PC-9 (cell line): ENCODE data around the gene PDE4C. TPM values are rescaled to one million over a fixed set of nuclear protein-coding genes. Genes with fewer than 3 reads are reported as not detected.

ENCODE experiments used
- BruUV-seq: library from RNA; stranded (reverse); fragments of 400-500 nt; replicated peaks from 2 replicates; lab custom pipeline; 2021; lab: Mats Ljungman, UMichigan
- CTCF ChIA-PET: fragments of 300-600 bp; sonication (Branson Sonifier 250); formaldehyde crosslinking; loops from one replicate; lab custom pipeline; 2022; ENCODE audit warnings: antibody characterized with exemption; lab: Charles Lee
- POLR2A ChIA-PET: fragments of 300-600 bp; sonication (Branson Sonifier 250); formaldehyde crosslinking; loops from one replicate; lab custom pipeline; 2022; ENCODE audit warnings: antibody characterized with exemption; ENCODE audit not compliant: unreplicated experiment; lab: Charles Lee
- DNase-seq, 2 experiments: peaks; one replicate each; pipeline versions ENCODE4 v3.0.0 to v3.0.0-alpha.2; 2015 to 2022; ENCODE audit warnings: mixed read lengths in 1 of 2
- H2AFZ ChIP-seq: fragments of 200-600 bp; sonication (generic); 2 replicates; pipeline ENCODE4 v1.8.1; 2017; ENCODE audit warnings: antibody characterized with exemption
- H3F3A ChIP-seq: fragments of 200-600 bp; sonication (generic); 2 replicates; pipeline ENCODE4 v1.8.1; 2017; ENCODE audit warnings: antibody characterized with exemption, mild to moderate bottlenecking, low read depth; ENCODE audit not compliant: insufficient read depth
- H3K27ac ChIP-seq: fragments of 200-600 bp; sonication (generic); 2 replicates; pipeline ENCODE4 v1.6.1; 2016; ENCODE audit warnings: mixed run types
- H3K27me3 ChIP-seq: fragments of 200-600 bp; sonication (generic); 2 replicates; pipeline ENCODE4 v1.6.1; 2016; ENCODE audit warnings: low read depth, mixed run types; ENCODE audit not compliant: insufficient read depth
- H3K36me3 ChIP-seq: fragments of 200-600 bp; sonication (generic); 2 replicates; pipeline ENCODE4 v1.6.1; 2016; ENCODE audit warnings: low read depth, mixed run types
- H3K4me1 ChIP-seq: fragments of 200-600 bp; sonication (generic); replicated peaks from 2 replicates; pipeline ENCODE4 v1.6.1; 2016; ENCODE audit warnings: mixed run types; ENCODE audit not compliant: insufficient read depth
- H3K4me2 ChIP-seq: fragments of 200-600 bp; sonication (generic); 2 replicates; pipeline ENCODE4 v1.6.1; 2017; ENCODE audit warnings: mixed run types
- H3K4me3 ChIP-seq: fragments of 200-600 bp; sonication (generic); 2 replicates; pipeline ENCODE4 v1.6.1; 2016; ENCODE audit warnings: mixed run types
- H3K79me2 ChIP-seq: fragments of 200-600 bp; sonication (generic); 2 replicates; pipeline ENCODE4 v1.6.1; 2017; ENCODE audit warnings: low read depth, mixed run types
- H3K9me2 ChIP-seq: fragments of 200-600 bp; sonication (generic); 2 replicates; pipeline ENCODE4 v1.8.1; 2017; ENCODE audit warnings: mild to moderate bottlenecking; ENCODE audit not compliant: insufficient read depth
- H3K9me3 ChIP-seq: fragments of 200-600 bp; sonication (generic); 2 replicates; pipeline ENCODE4 v1.8.1; 2016; ENCODE audit warnings: low read depth; ENCODE audit not compliant: insufficient read depth
- H4K20me1 ChIP-seq: fragments of 200-600 bp; sonication (generic); 2 replicates; pipeline ENCODE4 v1.8.1; 2017; ENCODE audit not compliant: insufficient read depth
- EZH2 ChIP-seq: fragments of 200-600 bp; sonication (generic); IDR thresholded peaks from 2 replicates; pipeline ENCODE4 v1.8.0; 2017; ENCODE audit warnings: antibody characterized with exemption, low read depth
- intact Hi-C: fragments of 100-400 bp; cut with micrococcal nuclease; formaldehyde crosslinking; loops from one replicate; pipeline ENCODE4 v1.10.0; 2022; ENCODE audit not compliant: unreplicated experiment
- total RNA-seq: library from RNA; stranded (reverse); gene quantifications from 2 replicates; pipeline ENCODE4 v1.2.3, GENCODE V29; 2021
- TF ChIP-seq, protein P1 (sequence below): fragments of 200-600 bp; sonication (generic); conservative IDR thresholded peaks from 2 replicates; pipeline ENCODE4 v1.6.1; 2017; ENCODE audit warnings: mixed run types, antibody characterized with exemption, mild to moderate bottlenecking, moderate library complexity

PDE4C gene
- total RNA-seq, 1 experiment from 2014 or later, result 2.2 TPM

- Histone ChIP-seq H3K36me3 (no peaks in the 10 kb centered on the region), H3K4me1 (peaks cover 39% of the 10 kb centered on the region), H3K79me2 (no peaks in the 10 kb centered on the region), H3K27ac (no peak overlapping the region), H3F3A (peaks cover 43% of the 10 kb centered on the region), H4K20me1 (no peaks in the 10 kb centered on the region), H3K9me3 (no peaks in the 10 kb centered on the region), H3K4me2 (no peak overlapping the region), H3K27me3 (no peaks in the 10 kb centered on the region), H3K4me3 (no peak overlapping the region), H3K9me2 (no peaks in the 10 kb centered on the region), H2AFZ (no peak overlapping the region)
- intact Hi-C loops, result loop anchor here (1.0 to 10.0 kb wide), 4 partner anchors 44 to 162 kb away; partner anchors contain the start of genes MPV17L2 and SSBP4
- ChIA-PET POLR2A (no interaction called here), CTCF (interaction anchor here (0.5 to 1.6 kb wide), 9 partner anchors 12 to 453 kb away, joined by 3 to 11 read pairs (median 4); partner anchors contain the start of gene IFI30)
- no peak for DNase-seq
- TF ChIP-seq, protein P1, sequence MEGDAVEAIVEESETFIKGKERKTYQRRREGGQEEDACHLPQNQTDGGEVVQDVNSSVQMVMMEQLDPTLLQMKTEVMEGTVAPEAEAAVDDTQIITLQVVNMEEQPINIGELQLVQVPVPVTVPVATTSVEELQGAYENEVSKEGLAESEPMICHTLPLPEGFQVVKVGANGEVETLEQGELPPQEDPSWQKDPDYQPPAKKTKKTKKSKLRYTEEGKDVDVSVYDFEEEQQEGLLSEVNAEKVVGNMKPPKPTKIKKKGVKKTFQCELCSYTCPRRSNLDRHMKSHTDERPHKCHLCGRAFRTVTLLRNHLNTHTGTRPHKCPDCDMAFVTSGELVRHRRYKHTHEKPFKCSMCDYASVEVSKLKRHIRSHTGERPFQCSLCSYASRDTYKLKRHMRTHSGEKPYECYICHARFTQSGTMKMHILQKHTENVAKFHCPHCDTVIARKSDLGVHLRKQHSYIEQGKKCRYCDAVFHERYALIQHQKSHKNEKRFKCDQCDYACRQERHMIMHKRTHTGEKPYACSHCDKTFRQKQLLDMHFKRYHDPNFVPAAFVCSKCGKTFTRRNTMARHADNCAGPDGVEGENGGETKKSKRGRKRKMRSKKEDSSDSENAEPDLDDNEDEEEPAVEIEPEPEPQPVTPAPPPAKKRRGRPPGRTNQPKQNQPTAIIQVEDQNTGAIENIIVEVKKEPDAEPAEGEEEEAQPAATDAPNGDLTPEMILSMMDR, result no peak
- no peak for TF ChIP-seq EZH2
- no TSS peak for BruUV-seq
Measured at GRCh38 chr19:18252370-18252717, 26.1 kb upstream of the PDE4C start.

- no peaks in the 10 kb centered on the region for H3K9me2 ChIP-seq
- H3K79me2 ChIP-seq, result no peaks in the 10 kb centered on the region
- peaks cover 39% of the 10 kb centered on the region for H3K4me1 ChIP-seq
- no peaks in the 10 kb centered on the region for H4K20me1 ChIP-seq
- H3F3A ChIP-seq, result peaks cover 43% of the 10 kb centered on the region
- H2AFZ ChIP-seq, result no peak overlapping the region
- ChIA-PET CTCF (interaction anchor here (0.6 to 1.3 kb wide), 4 partner anchors 43 to 454 kb away, joined by 3 to 10 read pairs (median 6); no protein-coding TSS in a partner anchor), POLR2A (interaction anchor here (0.7 kb wide), 1 partner anchor 200 kb away, joined by 3 read pairs; no protein-coding TSS in a partner anchor)
- H3K36me3 ChIP-seq, result no peaks in the 10 kb centered on the region
- H3K27ac ChIP-seq, result no peak overlapping the region
- no peaks in the 10 kb centered on the region for H3K27me3 ChIP-seq
- BruUV-seq, result no TSS peak
- peak; percentile 64 to 70 for DNase-seq
- no peak overlapping the region for H3K4me2 ChIP-seq
- intact Hi-C loops, result loop anchor here (1.0 to 10.0 kb wide), 5 partner anchors 43 to 244 kb away; partner anchors contain the start of genes MPV17L2 and SSBP4
- no peak for TF ChIP-seq EZH2
- TF ChIP-seq, protein P1, result peak; percentile 100
- H3K9me3 ChIP-seq, result no peaks in the 10 kb centered on the region
- no peak overlapping the region for H3K4me3 ChIP-seq
Measured at GRCh38 chr19:18251587-18252369, 25.5 kb upstream of the PDE4C start.

GRCh38 chr19:18249834-18250233, 23.6 kb upstream of the PDE4C start:
- Histone ChIP-seq H3K36me3 (no peaks in the 10 kb centered on the region), H3K27me3 (no peaks in the 10 kb centered on the region), H4K20me1 (no peaks in the 10 kb centered on the region), H3K79me2 (no peaks in the 10 kb centered on the region), H3F3A (peaks cover 31% of the 10 kb centered on the region), H2AFZ (no peak overlapping the region), H3K27ac (no peak overlapping the region), H3K9me3 (no peaks in the 10 kb centered on the region), H3K4me1 (peaks cover 30% of the 10 kb centered on the region), H3K9me2 (no peaks in the 10 kb centered on the region), H3K4me3 (no peak overlapping the region), H3K4me2 (no peak overlapping the region)
- BruUV-seq, result no TSS peak
- no peak for DNase-seq
- POLR2A ChIA-PET, result no interaction called here
- intact Hi-C loops, result loop anchor here (5.0 to 10.0 kb wide), 2 partner anchors 58 to 165 kb away; partner anchors contain the start of genes MPV17L2 and SSBP4
- TF ChIP-seq EZH2, result no peak
- TF ChIP-seq, protein P1, result no peak
- CTCF ChIA-PET, result no interaction called here
